ENCODE measurements around the gene GALNT12.

Gene GALNT12

DNA sequence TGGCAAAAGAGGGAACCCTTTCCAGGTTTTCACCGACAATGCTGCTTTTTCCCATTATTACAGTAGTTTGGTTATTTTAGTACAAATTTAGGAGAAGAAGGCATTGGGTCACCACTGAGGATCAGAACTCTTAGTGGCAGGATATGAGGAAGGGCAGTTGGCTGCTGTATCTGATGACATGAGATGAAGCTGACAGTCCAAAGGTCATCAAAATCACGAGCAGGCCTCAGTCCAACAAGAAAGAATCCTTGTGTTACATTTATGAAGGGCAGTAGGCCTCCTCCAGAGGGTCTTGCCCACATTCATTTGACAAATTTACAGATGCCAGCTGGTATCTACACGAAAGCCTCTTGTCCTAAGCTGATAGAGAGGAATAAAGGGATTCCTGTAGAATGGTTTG lies 86.7 kb downstream of the GALNT12 start:
- H3K4me1 ChIP-seq (ENCODE audit: control insufficient read depth, insufficient read depth, low read length) = no peaks in the 10 kb centered on the region
- POLR2A ChIA-PET = no interaction called here
- H3K36me3 ChIP-seq (ENCODE audit: control insufficient read depth in 2 of 2, insufficient read depth in 1 of 2, low read length in 2 of 2) = no peaks in the 10 kb centered on the region
- no peak overlapping the region for H3K27ac ChIP-seq (ENCODE audit: extremely low read depth, low read depth, low read length)
- H3K9me3 ChIP-seq (ENCODE audit: control insufficient read depth, insufficient read depth, low read depth, low read length) = no peaks in the 10 kb centered on the region
- CTCF ChIA-PET = no interaction called here
- no peak overlapping the region for H3K4me3 ChIP-seq (ENCODE audit: low read depth, low read length)
- TF ChIP-seq, protein P1, sequence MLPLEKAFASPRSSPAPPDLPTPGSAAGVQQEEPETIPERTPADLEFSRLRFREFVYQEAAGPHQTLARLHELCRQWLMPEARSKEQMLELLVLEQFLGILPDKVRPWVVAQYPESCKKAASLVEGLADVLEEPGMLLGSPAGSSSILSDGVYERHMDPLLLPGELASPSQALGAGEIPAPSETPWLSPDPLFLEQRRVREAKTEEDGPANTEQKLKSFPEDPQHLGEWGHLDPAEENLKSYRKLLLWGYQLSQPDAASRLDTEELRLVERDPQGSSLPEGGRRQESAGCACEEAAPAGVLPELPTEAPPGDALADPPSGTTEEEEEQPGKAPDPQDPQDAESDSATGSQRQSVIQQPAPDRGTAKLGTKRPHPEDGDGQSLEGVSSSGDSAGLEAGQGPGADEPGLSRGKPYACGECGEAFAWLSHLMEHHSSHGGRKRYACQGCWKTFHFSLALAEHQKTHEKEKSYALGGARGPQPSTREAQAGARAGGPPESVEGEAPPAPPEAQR (tag by site-specific recombination; IDR thresholded peaks at IDR 0.05) = no peak
- TF ChIP-seq ZSCAN16 (tag by site-specific recombination; IDR thresholded peaks at IDR 0.05) (no peak), ZFP41 (tag by site-specific recombination; IDR thresholded peaks at IDR 0.05; ENCODE audit: borderline replicate concordance) (no peak)

DNA sequence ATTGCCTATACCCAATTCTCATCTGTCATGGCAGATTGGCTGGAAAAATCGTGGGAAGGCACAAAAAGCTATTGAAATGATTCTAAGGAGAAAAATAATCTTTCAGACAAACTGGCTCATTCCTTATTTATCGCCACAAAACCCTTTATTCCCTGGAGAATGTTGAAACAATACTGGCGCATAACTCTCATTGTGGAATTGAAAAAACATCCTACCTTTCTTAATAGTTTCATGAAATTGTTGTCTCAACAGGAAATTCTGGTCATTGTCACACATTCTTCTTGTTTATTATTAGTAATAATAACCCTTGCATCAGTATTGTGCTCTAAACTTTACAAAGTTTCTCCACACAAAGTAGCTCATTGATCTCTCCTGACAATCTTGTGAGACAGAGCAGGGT lies 87.3 kb downstream of the GALNT12 start:
- Histone ChIP-seq H3K36me3 (ENCODE audit: control insufficient read depth in 2 of 2, insufficient read depth in 1 of 2, low read length in 2 of 2) (no peaks in the 10 kb centered on the region), H3K4me1 (ENCODE audit: control insufficient read depth, insufficient read depth, low read length) (no peaks in the 10 kb centered on the region), H3K27ac (ENCODE audit: extremely low read depth, low read depth, low read length) (no peak overlapping the region), H3K4me3 (ENCODE audit: low read depth, low read length) (no peak overlapping the region), H3K9me3 (ENCODE audit: control insufficient read depth, insufficient read depth, low read depth, low read length) (no peaks in the 10 kb centered on the region)
- no peak for TF ChIP-seq ZNF132 (tag by site-specific recombination; IDR thresholded peaks at IDR 0.05; ENCODE audit: borderline replicate concordance)
- TF ChIP-seq, protein P2, sequence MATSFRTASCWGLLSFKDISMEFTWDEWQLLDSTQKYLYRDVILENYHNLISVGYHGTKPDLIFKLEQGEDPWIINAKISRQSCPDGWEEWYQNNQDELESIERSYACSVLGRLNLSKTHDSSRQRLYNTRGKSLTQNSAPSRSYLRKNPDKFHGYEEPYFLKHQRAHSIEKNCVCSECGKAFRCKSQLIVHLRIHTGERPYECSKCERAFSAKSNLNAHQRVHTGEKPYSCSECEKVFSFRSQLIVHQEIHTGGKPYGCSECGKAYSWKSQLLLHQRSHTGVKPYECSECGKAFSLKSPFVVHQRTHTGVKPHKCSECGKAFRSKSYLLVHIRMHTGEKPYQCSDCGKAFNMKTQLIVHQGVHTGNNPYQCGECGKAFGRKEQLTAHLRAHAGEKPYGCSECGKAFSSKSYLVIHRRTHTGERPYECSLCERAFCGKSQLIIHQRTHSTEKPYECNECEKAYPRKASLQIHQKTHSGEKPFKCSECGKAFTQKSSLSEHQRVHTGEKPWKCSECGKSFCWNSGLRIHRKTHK (tag by site-specific recombination; IDR thresholded peaks at IDR 0.05) = no peak
- no peak for TF ChIP-seq ZNF585B (tag by site-specific recombination; IDR thresholded peaks at IDR 0.05)
- TF ChIP-seq OVOL3 (tag by site-specific recombination; IDR thresholded peaks at IDR 0.05) = no peak
- no peak for TF ChIP-seq ZNF510 (tag by site-specific recombination; IDR thresholded peaks at IDR 0.05; ENCODE audit: insufficient replicate concordance)
- no peak for TF ChIP-seq ZNF785 (tag by site-specific recombination; IDR thresholded peaks at IDR 0.05)
- TF ChIP-seq, protein P3, sequence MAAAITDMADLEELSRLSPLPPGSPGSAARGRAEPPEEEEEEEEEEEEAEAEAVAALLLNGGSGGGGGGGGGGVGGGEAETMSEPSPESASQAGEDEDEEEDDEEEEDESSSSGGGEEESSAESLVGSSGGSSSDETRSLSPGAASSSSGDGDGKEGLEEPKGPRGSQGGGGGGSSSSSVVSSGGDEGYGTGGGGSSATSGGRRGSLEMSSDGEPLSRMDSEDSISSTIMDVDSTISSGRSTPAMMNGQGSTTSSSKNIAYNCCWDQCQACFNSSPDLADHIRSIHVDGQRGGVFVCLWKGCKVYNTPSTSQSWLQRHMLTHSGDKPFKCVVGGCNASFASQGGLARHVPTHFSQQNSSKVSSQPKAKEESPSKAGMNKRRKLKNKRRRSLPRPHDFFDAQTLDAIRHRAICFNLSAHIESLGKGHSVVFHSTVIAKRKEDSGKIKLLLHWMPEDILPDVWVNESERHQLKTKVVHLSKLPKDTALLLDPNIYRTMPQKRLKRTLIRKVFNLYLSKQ (tag by site-specific recombination; IDR thresholded peaks at IDR 0.05; ENCODE audit: borderline replicate concordance) = no peak
- TF ChIP-seq ZSCAN16 (tag by site-specific recombination; IDR thresholded peaks at IDR 0.05) = no peak
- no peak for TF ChIP-seq ZNF121 (tag by site-specific recombination; IDR thresholded peaks at IDR 0.05)
- no peak for TF ChIP-seq ZNF10 (tag by site-specific recombination; IDR thresholded peaks at IDR 0.05)
- TF ChIP-seq HOXD13 (CRISPR knock-in tag; IDR thresholded peaks at IDR 0.05; ENCODE audit: borderline replicate concordance) = no peak
- TF ChIP-seq ZSCAN23 (tag by site-specific recombination; IDR thresholded peaks at IDR 0.05) = no peak
- TF ChIP-seq, protein P4, sequence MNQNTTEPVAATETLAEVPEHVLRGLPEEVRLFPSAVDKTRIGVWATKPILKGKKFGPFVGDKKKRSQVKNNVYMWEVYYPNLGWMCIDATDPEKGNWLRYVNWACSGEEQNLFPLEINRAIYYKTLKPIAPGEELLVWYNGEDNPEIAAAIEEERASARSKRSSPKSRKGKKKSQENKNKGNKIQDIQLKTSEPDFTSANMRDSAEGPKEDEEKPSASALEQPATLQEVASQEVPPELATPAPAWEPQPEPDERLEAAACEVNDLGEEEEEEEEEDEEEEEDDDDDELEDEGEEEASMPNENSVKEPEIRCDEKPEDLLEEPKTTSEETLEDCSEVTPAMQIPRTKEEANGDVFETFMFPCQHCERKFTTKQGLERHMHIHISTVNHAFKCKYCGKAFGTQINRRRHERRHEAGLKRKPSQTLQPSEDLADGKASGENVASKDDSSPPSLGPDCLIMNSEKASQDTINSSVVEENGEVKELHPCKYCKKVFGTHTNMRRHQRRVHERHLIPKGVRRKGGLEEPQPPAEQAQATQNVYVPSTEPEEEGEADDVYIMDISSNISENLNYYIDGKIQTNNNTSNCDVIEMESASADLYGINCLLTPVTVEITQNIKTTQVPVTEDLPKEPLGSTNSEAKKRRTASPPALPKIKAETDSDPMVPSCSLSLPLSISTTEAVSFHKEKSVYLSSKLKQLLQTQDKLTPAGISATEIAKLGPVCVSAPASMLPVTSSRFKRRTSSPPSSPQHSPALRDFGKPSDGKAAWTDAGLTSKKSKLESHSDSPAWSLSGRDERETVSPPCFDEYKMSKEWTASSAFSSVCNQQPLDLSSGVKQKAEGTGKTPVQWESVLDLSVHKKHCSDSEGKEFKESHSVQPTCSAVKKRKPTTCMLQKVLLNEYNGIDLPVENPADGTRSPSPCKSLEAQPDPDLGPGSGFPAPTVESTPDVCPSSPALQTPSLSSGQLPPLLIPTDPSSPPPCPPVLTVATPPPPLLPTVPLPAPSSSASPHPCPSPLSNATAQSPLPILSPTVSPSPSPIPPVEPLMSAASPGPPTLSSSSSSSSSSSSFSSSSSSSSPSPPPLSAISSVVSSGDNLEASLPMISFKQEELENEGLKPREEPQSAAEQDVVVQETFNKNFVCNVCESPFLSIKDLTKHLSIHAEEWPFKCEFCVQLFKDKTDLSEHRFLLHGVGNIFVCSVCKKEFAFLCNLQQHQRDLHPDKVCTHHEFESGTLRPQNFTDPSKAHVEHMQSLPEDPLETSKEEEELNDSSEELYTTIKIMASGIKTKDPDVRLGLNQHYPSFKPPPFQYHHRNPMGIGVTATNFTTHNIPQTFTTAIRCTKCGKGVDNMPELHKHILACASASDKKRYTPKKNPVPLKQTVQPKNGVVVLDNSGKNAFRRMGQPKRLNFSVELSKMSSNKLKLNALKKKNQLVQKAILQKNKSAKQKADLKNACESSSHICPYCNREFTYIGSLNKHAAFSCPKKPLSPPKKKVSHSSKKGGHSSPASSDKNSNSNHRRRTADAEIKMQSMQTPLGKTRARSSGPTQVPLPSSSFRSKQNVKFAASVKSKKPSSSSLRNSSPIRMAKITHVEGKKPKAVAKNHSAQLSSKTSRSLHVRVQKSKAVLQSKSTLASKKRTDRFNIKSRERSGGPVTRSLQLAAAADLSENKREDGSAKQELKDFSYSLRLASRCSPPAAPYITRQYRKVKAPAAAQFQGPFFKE (tag by site-specific recombination; IDR thresholded peaks at IDR 0.05; ENCODE audit: borderline replicate concordance) = no peak
- no peak for TF ChIP-seq ZFP69B (tag by site-specific recombination; IDR thresholded peaks at IDR 0.05)
- TF ChIP-seq ZNF521 (tag by site-specific recombination; IDR thresholded peaks at IDR 0.05) = no peak
- no peak for TF ChIP-seq ZNF354C (tag by site-specific recombination; IDR thresholded peaks at IDR 0.05; ENCODE audit: borderline replicate concordance, low read depth)
- TF ChIP-seq ZNF350 (tag by site-specific recombination; IDR thresholded peaks at IDR 0.05) = no peak
- TF ChIP-seq, protein P5, sequence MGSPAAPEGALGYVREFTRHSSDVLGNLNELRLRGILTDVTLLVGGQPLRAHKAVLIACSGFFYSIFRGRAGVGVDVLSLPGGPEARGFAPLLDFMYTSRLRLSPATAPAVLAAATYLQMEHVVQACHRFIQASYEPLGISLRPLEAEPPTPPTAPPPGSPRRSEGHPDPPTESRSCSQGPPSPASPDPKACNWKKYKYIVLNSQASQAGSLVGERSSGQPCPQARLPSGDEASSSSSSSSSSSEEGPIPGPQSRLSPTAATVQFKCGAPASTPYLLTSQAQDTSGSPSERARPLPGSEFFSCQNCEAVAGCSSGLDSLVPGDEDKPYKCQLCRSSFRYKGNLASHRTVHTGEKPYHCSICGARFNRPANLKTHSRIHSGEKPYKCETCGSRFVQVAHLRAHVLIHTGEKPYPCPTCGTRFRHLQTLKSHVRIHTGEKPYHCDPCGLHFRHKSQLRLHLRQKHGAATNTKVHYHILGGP (tag by site-specific recombination; IDR thresholded peaks at IDR 0.05) = no peak
- TF ChIP-seq ZBTB8A (tag by site-specific recombination; IDR thresholded peaks at IDR 0.05) = no peak
- POLR2A ChIA-PET = no interaction called here
- CTCF ChIA-PET = no interaction called here

Data from HEK293 (cell line).